Stimulated activated CD8-positive, alpha-beta memory T cell treated with anti-CD3 and anti-CD28 coated beads, Interleukin-12 subunit alpha, Interleukin-12 subunit beta, amount 100 ng/mL, for 24 hours (primary cell): ENCODE measurements around the gene ACER1.

Experiments
- DNase-seq: peaks from one replicate; pipeline ENCODE4 v3.0.0-alpha.2; 2020; ENCODE audit errors: extremely low read depth

The ACER1 gene

DNA sequence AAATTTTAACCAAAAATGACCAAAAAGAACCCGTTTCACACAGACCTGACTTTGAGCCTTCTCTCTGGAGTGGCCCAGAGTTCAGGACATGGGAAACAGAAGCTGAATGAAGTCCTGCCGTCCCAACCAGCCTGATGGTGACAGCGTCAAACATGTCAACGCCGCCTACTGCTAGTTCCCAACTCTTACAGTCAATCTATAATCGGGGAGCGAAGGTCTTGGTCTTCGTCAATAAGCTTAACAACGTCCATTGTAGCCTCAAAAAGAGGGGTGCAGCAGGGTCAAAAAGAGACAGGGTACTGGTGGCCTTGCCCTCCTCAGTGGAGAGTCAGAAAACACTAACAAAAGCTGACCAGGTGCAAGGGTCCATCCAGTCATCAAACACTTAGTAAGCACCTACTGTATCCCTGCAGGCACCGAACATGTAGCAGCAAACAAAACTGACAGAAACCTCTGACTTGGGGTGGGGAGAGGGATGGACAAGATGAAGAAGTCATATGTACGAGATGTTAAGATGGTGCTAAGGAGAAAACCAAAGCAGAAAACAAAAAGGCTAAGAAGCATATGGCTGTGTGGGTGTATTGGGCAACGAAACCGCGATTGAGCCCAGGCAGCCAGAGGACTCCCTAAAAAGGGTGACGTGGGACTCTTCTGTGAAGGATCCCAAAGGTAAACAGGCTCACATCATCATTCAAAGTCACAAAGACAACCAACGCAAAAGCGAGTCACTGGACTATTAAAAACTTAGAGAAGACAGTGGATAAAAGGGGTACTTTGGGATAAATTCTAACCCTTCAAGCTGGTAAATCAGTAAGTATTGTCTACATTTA, 65.6 kb downstream of the ACER1 start:
- no peak for DNase-seq

DNA sequence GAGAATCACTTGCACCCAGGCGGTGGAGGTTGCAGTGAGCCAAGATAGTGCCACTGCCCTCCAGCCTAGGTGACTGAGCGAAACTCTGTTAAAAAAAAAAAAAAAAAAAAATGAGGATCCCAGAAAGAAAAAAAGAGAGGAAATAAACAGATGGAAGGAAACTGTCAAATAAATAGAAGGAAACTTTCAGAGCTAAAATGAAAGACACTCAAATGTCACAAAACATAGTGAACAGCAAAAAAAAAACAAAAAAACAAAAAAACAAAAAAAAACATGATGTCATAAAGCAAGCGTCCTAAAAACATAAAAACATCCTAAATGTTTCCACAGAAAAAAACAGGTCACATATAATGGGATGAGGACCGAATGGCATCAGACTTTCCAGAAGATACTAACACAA, 68.6 kb downstream of the ACER1 start:
- no peak for DNase-seq

DNA sequence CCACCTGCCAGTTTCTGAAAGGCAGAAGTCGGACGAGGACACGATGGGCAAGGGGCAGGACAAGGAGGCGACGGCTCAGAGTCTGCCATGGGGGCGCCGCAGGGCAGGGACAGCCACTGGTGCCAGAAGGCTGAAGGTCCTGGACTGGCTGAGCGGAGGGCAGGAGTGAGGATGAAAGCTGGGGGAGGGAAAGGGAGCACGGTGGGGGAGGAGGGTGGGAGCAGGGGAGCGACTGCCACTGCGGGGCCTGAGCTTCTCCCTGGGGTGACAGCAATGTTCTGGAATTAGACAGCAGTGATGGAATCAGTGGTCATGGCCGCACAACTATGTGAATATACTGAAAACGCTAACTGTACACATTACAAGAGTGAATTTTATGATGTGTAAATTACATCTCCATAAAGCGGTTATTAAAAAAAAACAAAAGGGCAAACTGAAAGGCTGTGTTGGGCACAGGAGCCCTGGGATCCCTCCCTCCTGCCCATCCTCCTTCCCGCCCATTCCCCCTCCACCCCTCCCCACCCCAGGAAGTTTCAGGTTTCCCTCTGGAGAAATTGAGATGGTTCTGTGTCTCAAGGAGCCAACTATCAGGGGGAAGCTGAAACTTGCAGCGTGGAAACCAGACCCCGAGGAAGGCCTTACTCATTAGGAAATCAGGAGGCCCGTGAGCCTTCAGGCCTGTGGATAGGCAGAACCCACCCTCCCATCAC, 69.5 kb downstream of the ACER1 start:
- DNase-seq: no peak

DNA sequence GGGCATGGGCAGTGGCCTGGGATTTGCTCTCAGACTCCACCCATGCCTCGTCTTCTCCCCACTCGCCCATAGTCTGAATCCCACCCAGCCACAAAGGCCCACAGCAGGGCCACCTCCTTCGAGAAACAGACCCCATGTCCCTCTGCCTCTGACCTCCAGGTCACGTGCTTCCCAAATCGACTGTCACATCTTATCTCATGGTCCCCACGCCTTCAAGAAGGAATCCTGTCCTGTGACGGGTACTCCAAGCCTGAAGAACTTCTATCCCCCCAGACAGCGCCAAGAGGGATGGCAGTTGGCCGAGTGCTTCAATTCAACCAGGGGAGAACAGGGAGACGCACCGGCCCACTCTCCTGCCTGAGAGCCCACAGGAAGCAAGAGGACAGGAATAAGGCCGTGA, 70.1 kb downstream of the ACER1 start:
- no peak for DNase-seq

DNA sequence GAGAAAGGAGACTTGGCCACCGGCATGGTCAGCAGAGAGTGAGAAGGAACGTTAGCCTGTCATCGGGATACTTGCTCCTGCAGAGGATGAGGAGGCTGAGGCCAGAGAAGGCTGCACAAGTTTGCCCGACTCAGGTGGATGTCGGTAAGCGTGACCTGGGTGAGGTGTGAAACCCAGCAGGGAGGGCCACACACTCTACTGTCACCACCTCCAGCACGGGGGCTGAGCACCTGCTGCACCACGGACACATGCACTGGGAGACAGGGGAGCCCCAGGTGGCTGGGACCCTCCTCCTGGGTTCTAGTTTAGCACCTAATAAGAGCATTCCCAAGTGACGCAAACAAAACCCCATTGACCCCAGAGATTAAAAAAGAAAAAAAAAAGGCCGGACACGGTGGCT, 70.9 kb downstream of the ACER1 start:
- no peak for DNase-seq

DNA sequence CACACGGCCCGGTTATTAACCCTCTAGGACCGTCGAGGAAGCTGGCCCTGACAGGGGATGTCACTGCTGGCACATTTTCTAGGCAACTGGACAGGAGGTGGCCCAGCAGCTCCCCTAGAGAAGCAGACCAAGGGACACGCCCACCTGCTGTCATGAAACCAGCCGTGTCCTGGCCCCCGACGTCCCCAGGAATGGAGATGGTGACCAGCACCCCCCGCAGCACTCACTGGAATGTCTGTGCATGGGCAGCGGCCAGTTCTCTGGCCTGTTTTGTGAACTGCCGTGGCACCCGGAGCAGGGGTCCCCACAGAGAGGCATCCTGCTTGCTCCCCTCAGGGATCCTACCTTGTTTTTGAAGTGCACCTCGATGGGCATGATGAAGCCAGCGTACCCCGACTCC, 71.5 kb downstream of the ACER1 start:
- no peak for DNase-seq

DNA sequence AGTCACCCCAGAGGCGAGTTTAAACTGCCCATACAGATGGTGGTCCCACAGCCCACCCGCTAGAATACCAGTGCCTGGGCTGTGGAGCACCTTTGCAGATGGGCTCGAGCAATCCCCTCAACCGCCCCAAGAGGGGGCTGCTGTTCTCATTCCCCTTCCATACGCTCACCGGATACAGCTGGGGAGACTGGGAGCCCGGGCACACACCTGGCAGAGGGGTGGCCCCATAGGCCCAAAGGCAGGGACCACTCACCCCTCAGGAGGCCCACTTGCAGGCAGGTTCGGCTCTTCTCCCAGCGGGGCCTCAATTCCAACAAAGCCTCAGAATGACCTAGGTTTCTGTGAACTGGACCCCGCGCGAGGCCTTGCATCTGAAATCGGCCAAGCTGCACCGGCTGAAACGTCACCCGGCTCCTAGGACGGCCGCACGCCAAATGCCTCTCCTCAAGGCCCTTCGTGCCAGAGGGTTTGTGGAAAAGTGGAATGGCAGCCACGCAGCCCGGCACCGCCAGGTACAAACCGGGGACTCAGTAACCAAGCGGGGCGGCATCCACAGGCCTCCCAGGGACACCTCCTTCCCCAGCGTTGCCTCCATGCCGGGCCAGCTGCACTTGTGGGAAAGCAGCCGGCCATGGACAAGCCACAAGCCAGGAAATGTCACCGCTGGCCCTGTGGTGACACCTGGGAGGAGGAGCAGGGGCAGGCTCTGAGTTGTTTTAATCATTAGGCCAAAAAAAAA, 72.3 kb downstream of the ACER1 start:
- DNase-seq: no peak

DNA sequence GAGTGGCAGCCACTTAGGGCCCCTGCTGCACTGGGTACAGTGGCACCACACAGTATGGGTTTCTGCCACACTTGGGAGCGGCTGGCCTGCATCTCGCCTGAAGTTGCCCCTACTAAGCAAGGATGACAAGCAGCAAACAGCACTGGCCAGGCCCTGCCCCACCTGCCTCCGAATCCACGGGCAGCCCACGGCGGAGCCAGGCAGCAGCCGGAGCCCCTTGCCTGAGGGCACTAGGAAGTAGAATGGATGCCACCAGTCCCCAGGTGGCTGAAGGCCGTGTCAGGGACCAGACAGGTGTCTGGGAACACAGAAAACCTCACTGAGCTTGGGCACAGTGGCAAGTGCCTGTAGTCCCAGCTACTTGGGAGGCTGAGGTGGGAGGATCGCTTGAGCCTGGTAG, 73.0 kb downstream of the ACER1 start:
- DNase-seq: no peak

DNA sequence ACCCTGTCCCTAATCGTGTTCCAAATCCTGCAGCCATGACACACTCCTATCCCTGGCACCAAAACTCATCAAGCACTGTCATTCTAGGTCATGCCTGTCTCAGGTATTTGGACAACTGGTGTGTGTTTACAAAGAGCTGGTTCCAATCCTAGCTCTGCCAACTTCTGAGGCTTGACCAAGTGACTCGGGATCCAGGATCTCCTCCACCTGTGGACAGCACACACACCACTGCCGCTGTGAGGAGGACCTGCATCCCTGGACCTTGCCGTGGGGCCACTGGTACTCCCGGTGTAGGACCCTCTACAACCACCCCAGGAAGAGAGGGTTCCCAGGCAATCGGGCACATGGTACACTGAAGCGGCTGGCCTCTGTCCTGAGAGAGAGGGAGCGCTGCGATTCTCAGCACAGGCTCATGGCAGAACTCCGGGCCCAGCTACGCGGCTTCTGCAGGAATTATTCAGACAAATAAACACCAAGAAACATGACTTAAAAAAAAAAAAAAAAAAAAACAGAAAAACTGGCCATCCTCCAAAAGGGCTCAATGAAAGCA, 74.0 kb downstream of the ACER1 start:
- no peak for DNase-seq

DNA sequence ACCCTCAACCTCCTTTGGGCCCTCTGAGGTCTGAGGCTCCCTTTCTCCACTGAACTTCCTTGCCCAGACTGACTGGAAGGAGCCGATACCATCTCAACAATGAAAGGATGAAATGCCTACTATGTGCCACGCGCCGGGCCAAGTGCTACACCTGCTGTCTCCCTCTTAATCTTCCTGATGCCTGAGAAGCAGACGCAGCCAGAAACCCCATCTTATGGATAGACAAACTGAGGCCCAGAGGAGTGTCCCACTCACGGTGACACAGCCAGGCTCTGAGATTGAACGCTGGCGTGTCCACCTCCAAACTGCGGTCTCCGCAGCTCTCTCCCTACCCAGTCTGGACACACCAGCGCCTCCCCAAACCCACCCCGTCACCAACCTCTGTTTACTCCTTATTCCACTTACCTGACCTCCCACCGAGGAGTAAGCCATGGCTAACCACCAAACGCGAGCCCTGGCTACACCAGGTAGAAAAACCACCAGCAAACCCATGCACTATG, 74.5 kb downstream of the ACER1 start:
- no peak for DNase-seq
